HL-60 (cell line): ENCODE results near the gene TNNT2.

Experiments
- DNase-seq, 2 experiments: peaks; one replicate each; pipeline ENCODE4 v3.0.0-alpha.2; 2010 to 2020; ENCODE audit warnings: low read depth in 1 of 2, low spot score in 1 of 2
- H3K27ac ChIP-seq: fragments of 250-450 bp; sonication (Bioruptor Pico); replicated peaks from 2 replicates; pipeline ENCODE4 v1.5.1; 2020; ENCODE audit warnings: mild to moderate bottlenecking, moderate library complexity
- H3K27me3 ChIP-seq: fragments of 250-450 bp; sonication (Bioruptor Pico); 2 replicates; pipeline ENCODE4 v1.5.1; 2021; ENCODE audit warnings: mild to moderate bottlenecking, moderate library complexity; ENCODE audit not compliant: insufficient read depth, poor library complexity, severe bottlenecking
- H3K4me3 ChIP-seq: replicated peaks from 2 replicates; pipeline ENCODE4 v1.5.1; 2011; ENCODE audit warnings: mild to moderate bottlenecking, control low read depth, low read length; ENCODE audit not compliant: insufficient read depth
- CTCF ChIP-seq: IDR thresholded peaks from one replicate; pipeline ENCODE4 v1.5.1; 2011; ENCODE audit warnings: low read length, control low read depth, inconsistent platforms; ENCODE audit not compliant: insufficient read depth
- GABPA ChIP-seq: IDR thresholded peaks from 2 replicates; pipeline ENCODE4 v1.6.1; 2012; ENCODE audit warnings: low read depth
- POLR2AphosphoS5 ChIP-seq: IDR thresholded peaks from 2 replicates; pipeline ENCODE4 v1.6.1; 2012; ENCODE audit warnings: low read depth
- SPI1 ChIP-seq: IDR thresholded peaks from 2 replicates; pipeline ENCODE4 v1.6.1; 2012; ENCODE audit warnings: low read depth, mild to moderate bottlenecking, borderline replicate concordance
- TF ChIP-seq, protein P1 (sequence below): IDR thresholded peaks from 2 replicates; pipeline ENCODE4 v1.6.1; 2012; ENCODE audit warnings: low read depth; ENCODE audit not compliant: insufficient replicate concordance

TNNT2 gene

GRCh38 chr1:201386208-201386607 is 8.7 kb upstream of the TNNT2 start:
- TF ChIP-seq CTCF (no peak), POLR2AphosphoS5 (no peak), SPI1 (no peak), GABPA (no peak)
- TF ChIP-seq, protein P1, sequence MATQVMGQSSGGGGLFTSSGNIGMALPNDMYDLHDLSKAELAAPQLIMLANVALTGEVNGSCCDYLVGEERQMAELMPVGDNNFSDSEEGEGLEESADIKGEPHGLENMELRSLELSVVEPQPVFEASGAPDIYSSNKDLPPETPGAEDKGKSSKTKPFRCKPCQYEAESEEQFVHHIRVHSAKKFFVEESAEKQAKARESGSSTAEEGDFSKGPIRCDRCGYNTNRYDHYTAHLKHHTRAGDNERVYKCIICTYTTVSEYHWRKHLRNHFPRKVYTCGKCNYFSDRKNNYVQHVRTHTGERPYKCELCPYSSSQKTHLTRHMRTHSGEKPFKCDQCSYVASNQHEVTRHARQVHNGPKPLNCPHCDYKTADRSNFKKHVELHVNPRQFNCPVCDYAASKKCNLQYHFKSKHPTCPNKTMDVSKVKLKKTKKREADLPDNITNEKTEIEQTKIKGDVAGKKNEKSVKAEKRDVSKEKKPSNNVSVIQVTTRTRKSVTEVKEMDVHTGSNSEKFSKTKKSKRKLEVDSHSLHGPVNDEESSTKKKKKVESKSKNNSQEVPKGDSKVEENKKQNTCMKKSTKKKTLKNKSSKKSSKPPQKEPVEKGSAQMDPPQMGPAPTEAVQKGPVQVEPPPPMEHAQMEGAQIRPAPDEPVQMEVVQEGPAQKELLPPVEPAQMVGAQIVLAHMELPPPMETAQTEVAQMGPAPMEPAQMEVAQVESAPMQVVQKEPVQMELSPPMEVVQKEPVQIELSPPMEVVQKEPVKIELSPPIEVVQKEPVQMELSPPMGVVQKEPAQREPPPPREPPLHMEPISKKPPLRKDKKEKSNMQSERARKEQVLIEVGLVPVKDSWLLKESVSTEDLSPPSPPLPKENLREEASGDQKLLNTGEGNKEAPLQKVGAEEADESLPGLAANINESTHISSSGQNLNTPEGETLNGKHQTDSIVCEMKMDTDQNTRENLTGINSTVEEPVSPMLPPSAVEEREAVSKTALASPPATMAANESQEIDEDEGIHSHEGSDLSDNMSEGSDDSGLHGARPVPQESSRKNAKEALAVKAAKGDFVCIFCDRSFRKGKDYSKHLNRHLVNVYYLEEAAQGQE: no peak
- Histone ChIP-seq H3K27ac (no peak overlapping the region), H3K27me3 (peaks cover 2% of the 10 kb centered on the region)

GRCh38 chr1:201385299-201385891 is 7.9 kb upstream of the TNNT2 start:
- no peak for TF ChIP-seq GABPA
- TF ChIP-seq CTCF: peak; percentile 85
- Histone ChIP-seq H3K27ac (no peak overlapping the region), H3K4me3 (no peak overlapping the region), H3K27me3 (peaks cover under 1% of the 10 kb centered on the region)
- DNase-seq: peak; percentile 12 to 17

More at GRCh38 chr1:201386208-201386607, 8.7 kb upstream of the TNNT2 start:
- DNase-seq: no peak
- H3K4me3 ChIP-seq: no peak overlapping the region

DNA sequence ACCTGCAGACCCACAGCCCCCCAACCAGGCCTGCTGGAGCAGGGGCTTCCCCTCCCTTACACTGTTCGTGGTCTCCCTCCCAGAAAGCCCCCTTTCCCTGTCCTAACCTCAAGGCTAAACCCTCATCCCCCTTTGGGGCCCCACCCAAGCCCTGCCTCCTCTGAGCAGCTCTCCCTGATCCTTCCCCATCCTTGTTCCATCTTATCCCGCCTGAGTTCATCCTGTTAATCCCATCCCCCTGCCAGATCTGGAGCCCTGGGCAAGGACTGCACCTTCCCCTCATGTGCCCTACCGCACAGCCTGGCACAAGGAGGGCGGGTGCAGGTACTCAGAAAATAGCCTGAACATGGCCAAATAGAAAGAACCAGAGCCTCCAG is 6.9 kb upstream of the TNNT2 start:
- H3K27ac ChIP-seq: no peak overlapping the region
- no peak for DNase-seq
- no peak overlapping the region for H3K4me3 ChIP-seq
- no peaks in the 10 kb centered on the region for H3K27me3 ChIP-seq
- TF ChIP-seq CTCF (no peak), POLR2AphosphoS5 (no peak), SPI1 (no peak), GABPA (no peak)
- TF ChIP-seq, protein P1: no peak

- Histone ChIP-seq H3K27me3 (no peaks in the 10 kb centered on the region), H3K4me3 (no peak overlapping the region), H3K27ac (no peak overlapping the region)
- no peak for DNase-seq
- no peak for TF ChIP-seq CTCF
- TF ChIP-seq GABPA: no peak
- TF ChIP-seq SPI1: no peak
- TF ChIP-seq POLR2AphosphoS5: no peak
- TF ChIP-seq, protein P1: no peak
Measured at GRCh38 chr1:201383647-201384405, 6.3 kb upstream of the TNNT2 start.
